Activated CD4-positive, alpha-beta T cell treated with anti-CD3 and anti-CD28 coated beads, Interleukin-2, amount 10 ng/mL, durations not matched to agents 7 days and 5 days (primary cell): ENCODE results near the gene XRCC3. TPM values are rescaled to one million over a fixed set of nuclear protein-coding genes. Genes with fewer than 3 reads are reported as not detected.
"Not testable (repeated sequence)": the region's sequence is repeated elsewhere in the genome, so short reads cannot be mapped to it uniquely, and the experiment has no call there.

Experiments
- CTCF ChIA-PET: fragments of 350-600 bp; sonication (Branson Sonifier 250); formaldehyde crosslinking; loops from one replicate; lab custom pipeline; 2021; ENCODE audit warnings: antibody characterized with exemption; lab: Charles Lee
- POLR2A ChIA-PET: fragments of 350-600 bp; sonication (Branson Sonifier 250); formaldehyde crosslinking; loops from one replicate; lab custom pipeline; 2021; ENCODE audit warnings: antibody characterized with exemption; lab: Charles Lee
- DNase-seq: peaks from one replicate; pipeline ENCODE4 v3.0.0-alpha.2; 2020
- H3K27ac Mint-ChIP-seq: one replicate; pipeline ENCODE4 v1.8.0; 2021; ENCODE audit warnings: mild to moderate bottlenecking, moderate library complexity, mixed read lengths
- H3K27me3 Mint-ChIP-seq: one replicate; pipeline ENCODE4 v1.8.0; 2021; ENCODE audit warnings: mixed read lengths
- H3K36me3 Mint-ChIP-seq: one replicate; pipeline ENCODE4 v1.8.0; 2021; ENCODE audit warnings: low read depth, mixed read lengths
- H3K4me1 Mint-ChIP-seq: one replicate; pipeline ENCODE4 v1.8.0; 2021; ENCODE audit warnings: mixed read lengths
- H3K4me3 Mint-ChIP-seq: one replicate; pipeline ENCODE4 v1.8.0; 2021; ENCODE audit warnings: mild to moderate bottlenecking, moderate library complexity, mixed read lengths
- H3K9me3 Mint-ChIP-seq: one replicate; pipeline ENCODE4 v1.8.0; 2021; ENCODE audit warnings: mixed read lengths
- total RNA-seq, 2 experiments: library from RNA; stranded (reverse); gene quantifications; one replicate each; pipeline ENCODE4 v1.2.3, GENCODE V29; 2021

Gene XRCC3
- total RNA-seq, 2 experiments from 2014 or later: 36.4 to 37.4 TPM

DNA sequence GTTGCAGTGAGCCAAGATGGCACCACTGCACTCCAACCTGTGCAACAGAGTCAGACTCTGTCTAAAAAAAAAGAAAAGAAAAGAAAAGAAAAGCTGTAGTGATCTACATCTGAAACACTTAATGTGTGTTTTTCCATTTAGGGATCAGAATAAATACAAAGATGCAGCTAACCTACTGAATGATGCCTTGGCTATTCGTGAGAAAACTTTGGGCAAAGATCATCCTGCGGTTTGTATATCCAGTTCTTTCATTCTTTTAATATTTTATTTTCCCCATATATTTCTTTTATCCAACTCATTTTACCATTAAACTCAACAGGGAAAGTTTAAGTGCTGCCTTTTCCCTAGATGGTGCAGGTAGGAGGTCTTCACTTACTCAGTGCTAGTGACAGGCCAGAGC is 45.9 kb downstream of the XRCC3 start:
- Mint-ChIP-seq H3K4me3 (no peak overlapping the region), H3K27me3 (no peaks in the 10 kb centered on the region), H3K27ac (no peak overlapping the region), H3K36me3 (peaks cover 37% of the 10 kb centered on the region), H3K9me3 (no peaks in the 10 kb centered on the region), H3K4me1 (no peaks in the 10 kb centered on the region)
- ChIA-PET CTCF (interaction anchor here (0.9 kb wide), 1 partner anchor 16 kb away, joined by 3 read pairs; no protein-coding TSS in a partner anchor), POLR2A (no interaction called here)
- DNase-seq: no peak

DNA sequence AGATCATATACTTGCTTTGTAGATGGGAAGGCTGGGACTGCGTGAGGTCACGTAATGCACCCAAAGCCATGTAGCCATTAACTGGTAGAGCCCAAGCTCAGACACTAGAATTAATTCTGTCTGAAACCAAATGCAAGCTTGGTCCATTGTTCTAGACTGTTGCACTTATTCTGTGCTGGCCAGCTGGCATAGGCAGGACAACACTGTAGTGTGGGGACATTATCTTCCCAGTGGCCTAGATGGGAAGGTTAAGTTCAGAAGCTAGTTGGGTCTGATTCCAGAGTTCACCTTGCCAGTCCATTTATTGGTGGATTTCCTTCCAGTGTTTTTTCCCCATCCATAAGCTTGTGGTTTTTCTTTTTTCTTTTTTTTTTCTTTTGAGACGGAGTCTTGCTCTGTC is 47.1 kb downstream of the XRCC3 start:
- Mint-ChIP-seq H3K4me3 (no peak overlapping the region), H3K36me3 (peaks cover 34% of the 10 kb centered on the region), H3K4me1 (no peaks in the 10 kb centered on the region), H3K27me3 (no peaks in the 10 kb centered on the region), H3K27ac (no peak overlapping the region), H3K9me3 (no peaks in the 10 kb centered on the region)
- CTCF ChIA-PET: interaction anchor here (0.6 to 0.7 kb wide), 3 partner anchors 16 to 1073 kb away, joined by 3 read pairs; no protein-coding TSS in a partner anchor
- POLR2A ChIA-PET: no interaction called here
- no peak for DNase-seq

DNA sequence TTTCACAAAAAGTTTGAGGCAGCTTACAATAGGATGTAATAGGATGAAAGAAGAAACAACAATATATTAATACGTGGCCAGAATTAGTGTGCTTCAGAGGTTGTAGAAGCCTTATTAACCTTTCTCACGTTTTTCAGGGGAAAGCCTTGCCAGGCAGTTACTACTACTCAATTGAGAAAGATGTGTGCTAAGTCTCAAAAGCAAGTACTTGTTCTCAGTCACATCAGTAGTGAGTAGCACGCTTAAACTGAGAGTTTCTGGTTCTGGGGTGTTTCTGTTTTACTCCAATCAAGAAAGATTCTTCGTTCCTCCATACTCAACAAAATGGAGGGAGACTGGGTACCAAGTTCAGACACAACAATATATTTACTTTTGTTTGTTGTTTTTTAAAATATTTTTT is 47.6 kb downstream of the XRCC3 start:
- Mint-ChIP-seq H3K27ac (no peak overlapping the region), H3K4me1 (no peaks in the 10 kb centered on the region), H3K27me3 (no peaks in the 10 kb centered on the region), H3K36me3 (peaks cover 30% of the 10 kb centered on the region), H3K9me3 (no peaks in the 10 kb centered on the region), H3K4me3 (no peak overlapping the region)
- ChIA-PET POLR2A (no interaction called here), CTCF (interaction anchor here (0.6 to 1.5 kb wide), 5 partner anchors 11 to 1073 kb away, joined by 3 to 4 read pairs (median 3); no protein-coding TSS in a partner anchor)
- no peak for DNase-seq

DNA sequence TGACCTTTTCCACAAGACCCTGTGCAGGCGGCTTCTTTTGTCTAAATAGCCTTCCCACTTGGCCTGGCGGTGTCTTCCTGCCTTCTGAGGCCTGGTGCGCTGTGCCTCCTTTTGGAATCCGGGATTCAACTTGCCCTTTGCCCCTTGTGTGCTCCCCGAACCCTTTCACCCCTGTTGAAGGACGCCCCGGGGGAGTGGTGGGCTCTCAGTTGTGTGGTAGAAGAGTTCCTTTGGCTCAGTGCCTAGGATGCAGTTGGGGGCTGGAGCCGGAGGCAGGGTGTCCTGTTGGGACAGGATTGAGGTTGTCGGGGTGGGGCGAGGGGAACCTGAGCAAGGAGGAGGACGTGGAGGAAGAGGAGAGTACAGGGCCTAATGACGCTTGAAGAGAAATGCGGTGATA is 51.7 kb downstream of the XRCC3 start:
- ChIA-PET POLR2A (no interaction called here), CTCF (no interaction called here)
- Mint-ChIP-seq H3K27ac (no peak overlapping the region), H3K36me3 (peaks cover 26% of the 10 kb centered on the region), H3K9me3 (no peaks in the 10 kb centered on the region), H3K4me1 (no peaks in the 10 kb centered on the region), H3K27me3 (no peaks in the 10 kb centered on the region), H3K4me3 (no peak overlapping the region)
- DNase-seq: no peak

DNA sequence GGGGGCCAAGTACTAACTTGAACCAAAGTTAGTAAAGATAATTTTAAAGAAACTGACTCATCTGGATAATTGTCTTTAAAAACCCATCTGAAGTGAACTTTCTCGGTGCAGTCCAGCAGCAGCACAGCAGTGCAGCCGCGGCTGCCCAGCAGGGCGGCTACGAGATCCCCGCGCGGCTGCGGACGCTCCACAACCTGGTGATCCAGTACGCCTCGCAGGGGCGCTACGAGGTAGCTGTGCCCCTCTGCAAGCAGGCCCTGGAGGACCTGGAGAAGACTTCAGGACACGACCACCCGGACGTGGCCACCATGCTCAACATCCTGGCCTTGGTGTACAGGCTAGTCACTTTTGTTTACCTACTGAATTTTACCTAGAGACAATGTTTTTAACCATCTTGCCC is 52.7 kb downstream of the XRCC3 start:
- H3K4me3 Mint-ChIP-seq: no peak overlapping the region
- CTCF ChIA-PET: no interaction called here
- peaks cover 26% of the 10 kb centered on the region for H3K36me3 Mint-ChIP-seq

DNA sequence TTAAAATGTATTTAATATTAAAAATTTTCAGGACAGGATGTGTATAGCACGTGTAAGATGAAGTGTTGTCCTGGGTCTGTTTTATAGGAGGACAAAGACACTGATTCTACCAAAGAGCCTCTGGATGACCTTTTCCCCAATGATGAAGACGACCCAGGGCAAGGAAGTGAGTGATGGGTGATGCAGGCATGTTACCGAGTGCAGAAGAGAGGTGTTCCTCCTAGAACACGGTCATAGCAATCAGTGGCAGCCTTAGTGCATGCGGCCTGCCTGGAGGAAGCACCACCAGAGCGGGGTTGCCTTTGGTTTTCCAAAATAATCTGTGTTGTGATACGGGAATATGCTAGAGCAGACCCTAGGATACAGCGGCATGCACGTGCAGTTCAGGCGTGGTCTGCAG is 53.2 kb downstream of the XRCC3 start:
- Mint-ChIP-seq H3K4me3 (no peak overlapping the region), H3K27ac (no peak overlapping the region), H3K9me3 (no peaks in the 10 kb centered on the region), H3K36me3 (peaks cover 26% of the 10 kb centered on the region), H3K4me1 (no peaks in the 10 kb centered on the region), H3K27me3 (no peaks in the 10 kb centered on the region)
- CTCF ChIA-PET: interaction anchor here (1.1 kb wide), 1 partner anchor 18 kb away, joined by 4 read pairs; no protein-coding TSS in a partner anchor
- no peak for DNase-seq
- POLR2A ChIA-PET: no interaction called here

More for the DNA sequence above, 52.7 kb downstream of the XRCC3 start:
- Mint-ChIP-seq H3K27me3 (no peaks in the 10 kb centered on the region), H3K27ac (no peak overlapping the region), H3K9me3 (no peaks in the 10 kb centered on the region), H3K4me1 (no peaks in the 10 kb centered on the region)
- no peak for DNase-seq
- POLR2A ChIA-PET: no interaction called here

DNA sequence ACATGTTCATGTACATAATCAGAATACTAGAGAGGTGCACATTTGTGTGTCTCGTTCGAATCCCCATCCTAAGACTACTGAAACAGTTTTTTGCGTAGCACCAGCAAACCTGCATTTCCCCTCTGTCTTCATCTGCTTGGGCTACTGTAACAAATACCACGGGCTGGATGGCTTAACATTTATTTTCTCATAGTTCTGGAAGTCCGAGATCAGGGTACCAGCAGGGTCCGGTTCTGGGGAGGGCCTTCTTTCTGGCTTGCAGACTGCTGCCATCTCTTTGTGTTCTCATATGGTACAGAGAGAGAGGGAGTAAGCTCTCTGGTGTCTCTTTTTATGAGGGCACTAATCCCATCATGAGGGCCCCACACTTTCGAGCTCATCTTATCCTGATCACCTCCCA is 55.6 kb downstream of the XRCC3 start:
- peaks cover 29% of the 10 kb centered on the region for H3K36me3 Mint-ChIP-seq
- POLR2A ChIA-PET: no interaction called here
- CTCF ChIA-PET: interaction anchor here (1.0 to 1.2 kb wide), 2 partner anchors 10 to 188 kb away, joined by 3 read pairs; no protein-coding TSS in a partner anchor

DNA sequence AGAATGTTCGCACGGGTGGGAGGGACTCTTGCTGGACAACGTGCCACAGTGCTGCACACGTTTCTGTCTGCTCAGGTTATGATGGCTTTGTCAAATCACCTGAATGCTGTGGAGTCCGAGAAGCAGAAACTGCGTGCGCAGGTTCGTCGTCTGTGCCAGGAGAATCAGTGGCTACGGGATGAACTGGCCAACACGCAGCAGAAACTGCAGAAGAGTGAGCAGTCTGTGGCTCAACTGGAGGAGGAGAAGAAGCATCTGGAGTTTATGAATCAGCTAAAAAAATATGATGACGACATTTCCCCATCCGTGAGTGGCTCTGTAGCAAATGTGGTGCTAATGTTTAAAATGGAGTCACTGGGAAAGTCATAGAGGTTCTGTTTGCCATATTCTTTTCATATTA is 57.8 kb downstream of the XRCC3 start:
- Mint-ChIP-seq H3K36me3 (peaks cover 29% of the 10 kb centered on the region), H3K27ac (no peak overlapping the region), H3K4me1 (peaks cover 6% of the 10 kb centered on the region), H3K4me3 (no peak overlapping the region), H3K9me3 (no peaks in the 10 kb centered on the region), H3K27me3 (no peaks in the 10 kb centered on the region)
- CTCF ChIA-PET: interaction anchor here (2.0 kb wide), 1 partner anchor 22 kb away, joined by 4 read pairs; no protein-coding TSS in a partner anchor
- no peak for DNase-seq
- POLR2A ChIA-PET: no interaction called here

More for the DNA sequence above, 55.6 kb downstream of the XRCC3 start:
- Mint-ChIP-seq H3K4me1 (peaks cover 3% of the 10 kb centered on the region), H3K27me3 (no peaks in the 10 kb centered on the region), H3K9me3 (no peaks in the 10 kb centered on the region), H3K27ac (no peak overlapping the region), H3K4me3 (no peak overlapping the region)
- no peak for DNase-seq

DNA sequence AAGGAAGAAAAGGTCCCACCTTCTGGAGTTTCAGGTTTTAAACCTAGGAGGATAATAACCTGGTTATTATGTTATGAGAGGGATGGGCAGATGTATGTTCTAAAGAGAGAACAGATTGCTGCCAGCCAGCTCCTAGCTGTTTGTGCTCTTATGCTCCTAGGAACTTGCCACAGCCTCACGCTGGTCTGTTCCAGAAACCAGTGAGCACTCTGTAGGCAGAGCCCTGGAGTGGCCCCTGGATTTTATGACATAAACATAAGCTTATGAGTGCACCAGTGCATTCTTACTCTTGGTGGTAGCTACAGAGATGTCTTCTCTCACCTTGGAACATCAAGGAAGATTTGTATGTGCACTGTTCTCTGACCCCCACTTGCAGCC is 58.5 kb downstream of the XRCC3 start:
- peaks cover 6% of the 10 kb centered on the region for H3K4me1 Mint-ChIP-seq
- ChIA-PET POLR2A (no interaction called here), CTCF (interaction anchor here (2.0 kb wide), 1 partner anchor 23 kb away, joined by 4 read pairs; no protein-coding TSS in a partner anchor)
- no peak for DNase-seq
- no peak overlapping the region for H3K4me3 Mint-ChIP-seq
- H3K27me3 Mint-ChIP-seq: no peaks in the 10 kb centered on the region
- H3K27ac Mint-ChIP-seq: no peak overlapping the region
- H3K36me3 Mint-ChIP-seq: peaks cover 25% of the 10 kb centered on the region
- no peaks in the 10 kb centered on the region for H3K9me3 Mint-ChIP-seq

DNA sequence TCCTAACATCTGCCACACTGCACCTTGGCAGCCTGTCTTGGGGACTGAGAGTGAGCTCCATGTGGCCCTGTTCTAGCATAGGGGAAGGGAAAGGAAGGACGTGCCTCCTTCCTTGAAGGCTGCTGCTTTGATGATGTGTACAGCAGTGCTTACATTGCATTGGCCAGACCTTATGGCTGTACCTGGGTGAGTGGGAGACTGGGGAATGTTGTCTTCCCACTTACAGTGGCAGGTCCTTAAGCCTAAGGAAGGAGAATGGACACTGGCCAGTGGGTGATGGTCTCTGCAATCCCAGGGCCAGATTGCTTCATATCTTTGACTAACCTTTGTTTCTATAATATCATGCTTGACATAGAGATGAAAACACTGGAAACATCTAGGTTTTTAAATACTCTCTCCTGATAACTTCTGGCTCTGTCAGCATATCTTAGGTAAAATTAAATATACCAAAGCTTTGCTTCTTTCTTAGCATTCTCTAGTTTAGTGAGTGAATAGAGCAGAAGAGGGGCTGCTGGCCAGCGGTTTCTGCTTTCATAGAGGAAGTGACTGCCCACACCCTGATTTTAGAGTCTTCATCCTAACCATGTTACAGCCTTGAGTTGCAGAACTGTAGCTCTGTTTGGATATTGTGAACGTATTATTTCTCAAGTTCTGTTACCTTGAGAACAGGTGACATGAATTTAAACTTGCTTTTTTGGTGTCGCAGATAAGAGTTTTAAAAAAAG is 59.1 kb downstream of the XRCC3 start:
- Mint-ChIP-seq H3K9me3 (no peaks in the 10 kb centered on the region), H3K27ac (peak overlapping the region; percentile 27), H3K4me1 (peaks cover 6% of the 10 kb centered on the region), H3K36me3 (peaks cover 24% of the 10 kb centered on the region), H3K4me3 (no peak overlapping the region), H3K27me3 (no peaks in the 10 kb centered on the region)
- CTCF ChIA-PET: interaction anchor here (2.0 kb wide), 1 partner anchor 24 kb away, joined by 4 read pairs; no protein-coding TSS in a partner anchor
- DNase-seq: no peak
- POLR2A ChIA-PET: no interaction called here

DNA sequence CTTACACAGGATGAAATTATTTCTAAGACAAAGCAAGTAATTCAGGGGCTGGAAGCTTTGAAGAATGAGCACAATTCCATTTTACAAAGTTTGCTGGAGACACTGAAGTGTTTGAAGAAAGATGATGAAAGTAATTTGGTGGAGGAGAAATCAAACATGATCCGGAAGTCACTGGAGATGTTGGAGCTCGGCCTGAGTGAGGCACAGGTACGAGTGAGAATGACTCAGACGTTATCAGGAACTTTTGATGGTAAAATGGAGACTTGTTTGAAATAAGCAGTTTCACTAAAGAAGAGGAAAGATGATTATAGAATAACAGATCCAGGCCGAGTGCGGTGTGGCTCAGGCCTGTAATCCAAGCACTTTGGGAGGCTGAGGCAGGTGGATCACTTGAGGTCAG is 60.6 kb downstream of the XRCC3 start:
- ChIA-PET POLR2A (no interaction called here), CTCF (no interaction called here)
- Mint-ChIP-seq H3K4me3 (no peak overlapping the region), H3K36me3 (peaks cover 18% of the 10 kb centered on the region), H3K27me3 (no peaks in the 10 kb centered on the region), H3K9me3 (no peaks in the 10 kb centered on the region), H3K27ac (no peak overlapping the region), H3K4me1 (peaks cover 6% of the 10 kb centered on the region)
- no peak for DNase-seq

DNA sequence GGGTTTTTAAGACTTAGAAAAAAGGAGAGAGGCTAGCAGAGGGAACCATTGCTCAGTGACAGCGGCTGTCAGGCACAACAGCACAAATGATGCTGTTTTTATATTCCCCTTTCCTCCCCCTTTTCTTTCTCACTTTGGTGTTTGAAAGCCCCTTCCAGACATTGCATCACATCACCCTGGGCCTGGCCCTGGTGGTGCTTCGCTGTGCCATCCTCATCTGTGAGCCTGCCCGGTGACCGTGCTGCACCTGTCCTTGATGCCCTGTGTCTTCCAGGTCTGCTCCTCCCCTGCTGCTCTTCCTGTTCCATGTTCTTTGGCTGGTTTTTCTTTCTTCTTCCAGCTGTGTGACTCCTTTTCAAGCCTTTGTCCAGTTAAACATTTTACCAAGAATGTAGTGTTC is 61.4 kb downstream of the XRCC3 start:
- CTCF ChIA-PET: no interaction called here
- Mint-ChIP-seq H3K4me1 (peaks cover 6% of the 10 kb centered on the region), H3K27me3 (no peaks in the 10 kb centered on the region), H3K4me3 (no peak overlapping the region), H3K36me3 (peaks cover 13% of the 10 kb centered on the region), H3K27ac (peak overlapping the region; percentile 58), H3K9me3 (no peaks in the 10 kb centered on the region)
- POLR2A ChIA-PET: no interaction called here
- DNase-seq: no peak

DNA sequence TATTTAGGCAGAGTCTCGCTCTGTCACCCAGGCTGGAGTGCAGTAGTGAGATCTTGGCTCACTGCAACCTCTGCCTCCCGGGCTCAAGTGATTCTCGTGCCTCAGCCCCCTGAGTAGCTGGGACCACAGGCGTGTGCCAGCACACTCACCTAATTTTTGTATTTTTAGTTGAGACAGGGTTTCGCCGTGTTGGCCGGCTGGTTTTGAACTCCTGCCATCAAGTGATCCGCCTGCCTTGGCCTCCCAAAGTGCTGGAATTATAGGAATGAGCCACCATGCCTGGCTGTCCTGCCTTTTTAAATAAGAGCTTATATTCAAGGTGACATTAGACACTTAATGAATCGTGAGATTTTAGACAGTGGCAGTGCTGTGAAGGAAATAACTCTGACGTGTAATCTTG is 61.9 kb downstream of the XRCC3 start:
- CTCF ChIA-PET, H3K27ac Mint-ChIP-seq, H3K27me3 Mint-ChIP-seq, H3K9me3 Mint-ChIP-seq, H3K4me3 Mint-ChIP-seq, H3K4me1 Mint-ChIP-seq, DNase-seq: not testable (repeated sequence)
- peaks cover 13% of the 10 kb centered on the region for H3K36me3 Mint-ChIP-seq
- POLR2A ChIA-PET: interaction anchor here (0.5 kb wide), 1 partner anchor 144 kb away, joined by 8 read pairs; no protein-coding TSS in a partner anchor
